ENCODE data around the gene IMPG2. TPM values are rescaled to one million over a fixed set of nuclear protein-coding genes. Genes with fewer than 3 reads are reported as not detected.

The IMPG2 gene
- total RNA-seq, 1 experiment from 2014 or later, result 0.20 TPM

Other genes starting within 250 kb of the IMPG2 start
- 23.3 and 28.3 TPM in 2 replicates for gene SENP7, start 192.6 kb upstream of the IMPG2 start, total RNA-seq (2014; rRNA removed; shearing (Covaris generic))
- 76.7 and 88.6 TPM in 2 replicates for gene TRMT10C, start 241.3 kb upstream of the IMPG2 start, total RNA-seq (2014; rRNA removed; shearing (Covaris generic))